ELR (cell line): ENCODE data around the gene P2RX7.
A peak's percentile ranks its signal among the peaks of the same experiment; 100 is the strongest.

Experiments
- DNase-seq: peaks from one replicate; pipeline ENCODE4 v3.0.0-alpha.2; 2015; ENCODE audit warnings: low read depth

The P2RX7 gene

DNA sequence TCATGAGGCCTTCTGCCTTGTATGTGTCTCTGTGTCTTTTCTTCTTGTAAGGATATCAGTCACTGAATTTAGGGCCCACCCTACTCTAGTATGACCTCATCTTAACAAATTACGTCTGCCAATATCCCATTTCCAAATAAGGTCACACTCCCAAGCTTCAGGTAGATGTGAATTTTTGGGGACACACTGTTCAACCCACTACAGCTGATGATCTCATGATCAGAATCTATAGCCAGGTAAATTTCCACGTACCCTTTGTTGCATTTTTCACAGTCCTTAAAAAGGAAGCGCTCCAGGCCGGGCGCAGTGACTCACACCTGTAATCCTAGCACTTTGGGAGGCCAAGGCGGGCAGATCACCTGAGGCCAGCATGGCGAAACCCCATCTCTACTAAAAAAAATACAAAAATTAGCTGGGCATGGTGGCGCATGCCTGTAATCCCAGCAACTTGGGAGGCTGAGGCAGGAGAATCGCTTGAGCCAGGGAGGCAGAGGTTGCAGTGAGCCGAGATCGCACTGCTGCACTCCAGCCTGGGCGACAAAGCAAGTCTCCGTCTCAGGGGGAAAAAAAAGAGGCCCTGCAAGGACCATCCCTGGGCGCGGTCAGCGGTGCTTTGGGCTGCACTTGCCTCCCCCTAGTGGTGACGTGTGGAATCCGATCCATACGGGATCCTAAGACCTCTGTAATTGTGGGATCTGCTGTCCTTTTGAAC lies 97.3 kb downstream of the P2RX7 start:
- DNase-seq, result peak; percentile 86

DNA sequence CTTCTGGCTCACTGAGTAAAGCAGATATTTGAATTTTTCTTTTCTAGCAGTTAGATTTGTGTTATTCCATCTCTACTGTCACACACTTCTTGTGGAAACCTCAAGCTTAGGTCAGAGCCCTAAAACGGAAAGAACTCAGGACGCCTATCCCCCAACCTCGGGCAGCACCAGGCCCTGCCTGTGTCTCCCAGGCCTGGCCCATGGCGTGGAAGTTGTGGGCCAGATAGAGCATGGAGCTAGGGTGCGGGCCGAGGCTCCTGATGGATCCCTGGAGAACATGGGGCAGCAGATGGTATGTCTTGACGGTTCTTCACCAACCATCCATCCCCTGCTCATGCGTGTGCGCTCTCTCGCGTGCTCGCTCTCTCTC lies 97.8 kb downstream of the P2RX7 start:
- DNase-seq, result no peak

DNA sequence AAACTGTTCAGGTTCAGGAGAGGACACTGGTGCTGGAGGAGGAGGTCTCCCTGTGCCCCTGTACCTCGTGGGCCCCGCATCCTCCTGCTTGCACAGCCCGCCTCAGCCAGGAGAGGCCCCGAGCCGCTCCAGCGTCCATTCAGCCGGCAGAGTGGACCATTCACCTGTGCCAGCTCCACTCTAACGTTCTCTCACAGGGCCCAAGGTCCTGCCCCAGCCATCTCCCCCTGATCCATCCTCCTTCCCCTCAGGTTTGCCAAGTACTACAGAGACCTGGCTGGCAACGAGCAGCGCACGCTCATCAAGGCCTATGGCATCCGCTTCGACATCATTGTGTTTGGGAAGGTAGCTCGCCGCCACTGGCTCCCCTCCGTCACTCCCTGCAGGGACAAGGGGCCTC lies 99.5 kb downstream of the P2RX7 start:
- no peak for DNase-seq

DNA sequence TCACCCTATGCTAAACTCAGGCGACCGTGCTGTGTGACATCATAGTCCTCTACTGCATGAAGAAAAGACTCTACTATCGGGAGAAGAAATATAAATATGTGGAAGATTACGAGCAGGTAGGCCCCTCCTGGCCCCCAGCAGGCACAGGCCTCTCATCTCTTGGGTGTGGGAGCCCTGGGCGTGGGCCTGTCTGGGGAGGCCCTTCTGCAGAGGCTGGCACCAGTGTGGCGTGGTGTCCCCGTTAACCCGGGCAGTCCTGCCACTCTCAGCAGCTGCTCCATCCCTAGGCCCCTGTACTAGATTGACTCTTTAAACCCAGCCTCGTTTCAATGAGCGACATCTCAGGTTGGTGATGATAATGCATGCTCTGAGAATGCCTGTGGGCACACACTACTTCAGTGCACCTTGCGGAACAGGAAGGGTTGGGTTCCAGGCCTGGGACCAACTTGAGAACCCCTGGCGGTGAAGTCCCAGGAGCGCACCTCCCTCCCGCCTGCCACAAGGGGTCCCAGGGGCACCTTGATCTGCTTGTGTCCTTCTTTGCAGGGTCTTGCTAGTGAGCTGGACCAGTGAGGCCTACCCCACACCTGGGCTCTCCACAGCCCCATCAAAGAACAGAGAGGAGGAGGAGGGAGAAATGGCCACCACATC lies 100.4 kb downstream of the P2RX7 start:
- no peak for DNase-seq

GRCh38 chr12:121233628-121234020 lies 100.9 kb downstream of the P2RX7 start:
- no peak for DNase-seq

DNA sequence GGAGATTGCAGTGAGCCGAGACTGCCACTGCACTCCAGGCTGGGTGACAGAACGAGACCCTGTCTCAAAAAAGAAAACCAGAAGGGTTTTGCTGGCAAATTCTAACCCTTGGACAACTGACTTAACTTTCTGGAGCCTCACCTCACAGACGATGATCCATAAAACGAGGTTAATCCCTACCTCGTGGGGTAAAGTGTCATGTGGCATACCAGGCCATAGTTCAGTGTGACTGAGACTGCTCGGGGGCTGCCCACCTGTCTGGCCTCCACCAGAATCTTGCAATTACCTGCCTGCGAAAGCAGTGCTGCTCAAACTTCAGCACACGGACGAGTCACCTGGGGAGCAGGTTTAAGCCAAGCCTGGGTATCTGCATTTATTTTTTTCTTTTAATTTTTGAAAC lies 104.1 kb downstream of the P2RX7 start:
- no peak for DNase-seq

DNA sequence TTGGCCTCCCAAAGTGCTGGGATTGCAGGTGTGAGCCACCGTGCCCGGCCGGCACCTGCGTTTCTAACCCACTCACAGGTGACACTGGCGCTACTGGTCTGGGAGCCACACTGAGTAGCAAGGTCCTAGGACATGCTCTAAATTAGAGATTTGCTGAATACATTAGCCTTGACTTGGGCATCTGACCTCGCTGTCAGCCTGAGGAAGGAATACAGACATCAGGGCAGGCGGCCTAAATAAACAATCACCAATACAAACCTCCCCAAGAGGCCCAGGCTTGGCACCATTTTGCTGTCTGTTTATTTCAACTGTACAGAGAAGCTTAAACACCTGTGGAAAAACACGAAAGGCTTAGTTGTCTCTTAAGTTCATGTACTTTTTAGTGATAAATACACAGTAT lies 104.7 kb downstream of the P2RX7 start:
- DNase-seq, result no peak
